ENCODE measurements around the gene CYRIA.

DNA sequence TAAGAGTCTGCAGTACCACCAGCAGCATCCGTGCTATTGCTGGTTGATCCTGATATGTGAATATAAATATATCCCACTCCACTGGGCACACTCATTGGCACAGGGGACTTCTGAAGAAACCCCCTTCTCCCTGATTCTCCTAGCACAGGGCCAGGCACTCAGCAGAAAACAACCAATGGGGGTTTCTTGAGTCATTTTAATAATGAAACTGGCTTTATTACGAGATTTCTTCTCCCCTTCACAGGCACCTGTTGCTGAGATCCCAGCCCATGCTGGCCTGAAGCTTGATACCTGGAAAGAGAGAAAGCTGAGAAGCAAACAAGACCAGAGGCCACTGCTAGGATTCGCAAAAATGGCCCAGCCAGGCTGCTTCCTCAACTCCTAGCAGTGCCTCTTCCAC, 17.9 kb upstream of the CYRIA start:
- TF ChIP-seq, protein P1, sequence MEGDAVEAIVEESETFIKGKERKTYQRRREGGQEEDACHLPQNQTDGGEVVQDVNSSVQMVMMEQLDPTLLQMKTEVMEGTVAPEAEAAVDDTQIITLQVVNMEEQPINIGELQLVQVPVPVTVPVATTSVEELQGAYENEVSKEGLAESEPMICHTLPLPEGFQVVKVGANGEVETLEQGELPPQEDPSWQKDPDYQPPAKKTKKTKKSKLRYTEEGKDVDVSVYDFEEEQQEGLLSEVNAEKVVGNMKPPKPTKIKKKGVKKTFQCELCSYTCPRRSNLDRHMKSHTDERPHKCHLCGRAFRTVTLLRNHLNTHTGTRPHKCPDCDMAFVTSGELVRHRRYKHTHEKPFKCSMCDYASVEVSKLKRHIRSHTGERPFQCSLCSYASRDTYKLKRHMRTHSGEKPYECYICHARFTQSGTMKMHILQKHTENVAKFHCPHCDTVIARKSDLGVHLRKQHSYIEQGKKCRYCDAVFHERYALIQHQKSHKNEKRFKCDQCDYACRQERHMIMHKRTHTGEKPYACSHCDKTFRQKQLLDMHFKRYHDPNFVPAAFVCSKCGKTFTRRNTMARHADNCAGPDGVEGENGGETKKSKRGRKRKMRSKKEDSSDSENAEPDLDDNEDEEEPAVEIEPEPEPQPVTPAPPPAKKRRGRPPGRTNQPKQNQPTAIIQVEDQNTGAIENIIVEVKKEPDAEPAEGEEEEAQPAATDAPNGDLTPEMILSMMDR (optimal IDR thresholded peaks at IDR 0.05 in 1 of 3, IDR thresholded peaks at IDR 0.05 in 1 of 3, conservative IDR thresholded peaks at IDR 0.05 in 1 of 3; ENCODE audit: extremely low read depth in 1 of 3, insufficient read depth in 2 of 3, low read length in 3 of 3) = no peak
- no peak for TF ChIP-seq EZH2 (IDR thresholded peaks at IDR 0.05; ENCODE audit: low read length)
